ENCODE data around the gene LRRIQ3.

DNA sequence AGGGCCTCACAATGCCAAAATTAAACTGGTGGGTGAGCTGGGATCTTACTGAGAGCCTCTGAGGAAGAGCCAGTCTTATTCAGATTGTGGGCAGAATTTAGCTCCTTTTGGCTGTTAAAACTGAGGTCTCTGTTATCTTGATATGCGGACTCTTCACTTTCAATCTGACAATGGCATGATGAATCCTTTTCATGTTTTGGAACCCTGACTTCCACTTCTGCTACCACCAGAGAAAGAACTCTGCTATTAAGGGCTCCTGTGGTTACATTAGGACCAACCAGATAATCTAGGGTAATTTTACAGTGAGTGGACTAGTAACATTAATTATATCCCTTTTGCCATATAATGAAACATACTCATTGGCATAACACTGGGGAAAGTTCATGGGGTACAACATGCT lies 219.0 kb downstream of the LRRIQ3 start:
- TF ChIP-seq, protein P1, sequence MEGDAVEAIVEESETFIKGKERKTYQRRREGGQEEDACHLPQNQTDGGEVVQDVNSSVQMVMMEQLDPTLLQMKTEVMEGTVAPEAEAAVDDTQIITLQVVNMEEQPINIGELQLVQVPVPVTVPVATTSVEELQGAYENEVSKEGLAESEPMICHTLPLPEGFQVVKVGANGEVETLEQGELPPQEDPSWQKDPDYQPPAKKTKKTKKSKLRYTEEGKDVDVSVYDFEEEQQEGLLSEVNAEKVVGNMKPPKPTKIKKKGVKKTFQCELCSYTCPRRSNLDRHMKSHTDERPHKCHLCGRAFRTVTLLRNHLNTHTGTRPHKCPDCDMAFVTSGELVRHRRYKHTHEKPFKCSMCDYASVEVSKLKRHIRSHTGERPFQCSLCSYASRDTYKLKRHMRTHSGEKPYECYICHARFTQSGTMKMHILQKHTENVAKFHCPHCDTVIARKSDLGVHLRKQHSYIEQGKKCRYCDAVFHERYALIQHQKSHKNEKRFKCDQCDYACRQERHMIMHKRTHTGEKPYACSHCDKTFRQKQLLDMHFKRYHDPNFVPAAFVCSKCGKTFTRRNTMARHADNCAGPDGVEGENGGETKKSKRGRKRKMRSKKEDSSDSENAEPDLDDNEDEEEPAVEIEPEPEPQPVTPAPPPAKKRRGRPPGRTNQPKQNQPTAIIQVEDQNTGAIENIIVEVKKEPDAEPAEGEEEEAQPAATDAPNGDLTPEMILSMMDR (IDR thresholded peaks at IDR 0.05), result no peak
- no peak for TF ChIP-seq POLR2A (IDR thresholded peaks at IDR 0.05)
